Naive B cell (primary cell): Measurements from ENCODE around the gene CD96. TPM values are rescaled to one million over a fixed set of nuclear protein-coding genes. Genes with fewer than 3 reads are reported as not detected.
A peak's percentile ranks its signal among the peaks of the same experiment; 100 is the strongest.
"Not testable (repeated sequence)": the region's sequence is repeated elsewhere in the genome, so short reads cannot be mapped to it uniquely, and the experiment has no call there.

Source experiments
- ATAC-seq, 2 donors: fragments of 150-1000 bp; cut with Tn5 transposase; 2 replicates each; pipeline ENCODE4 v1.10.0; 2021; ENCODE audit warnings: low read depth in 2 of 2, mild to moderate bottlenecking in 2 of 2, moderate library complexity in 2 of 2
- DNase-seq: peaks from one replicate; pipeline ENCODE4 v3.0.0; 2022
- H3K27ac Mint-ChIP-seq, 6 donors: one replicate each; pipeline ENCODE4 v1.8.0; 2020 to 2022; ENCODE audit warnings: mild to moderate bottlenecking in 6 of 6, mixed read lengths in 6 of 6, moderate library complexity in 5 of 6, inconsistent platforms in 2 of 6
- H3K27me3 Mint-ChIP-seq, 3 donors: one replicate each; pipeline ENCODE4 v1.8.0; 2021 to 2022; ENCODE audit warnings: mixed read lengths in 3 of 3, mild to moderate bottlenecking in 1 of 3
- H3K36me3 Mint-ChIP-seq, 2 donors: one replicate each; pipeline ENCODE4 v1.8.0; 2020 to 2022; ENCODE audit warnings: mixed read lengths in 2 of 2, inconsistent platforms in 1 of 2, mild to moderate bottlenecking in 1 of 2
- H3K4me1 Mint-ChIP-seq, 3 donors: one replicate each; pipeline ENCODE4 v1.8.0; 2020 to 2022; ENCODE audit warnings: mixed read lengths in 3 of 3, inconsistent platforms in 1 of 3, mild to moderate bottlenecking in 1 of 3, moderate library complexity in 1 of 3
- H3K4me3 Mint-ChIP-seq, 8 donors: one replicate each; pipeline ENCODE4 v1.8.0; 2020 to 2022; ENCODE audit warnings: mild to moderate bottlenecking in 8 of 8, mixed read lengths in 8 of 8, moderate library complexity in 8 of 8, inconsistent platforms in 2 of 8
- H3K9me3 Mint-ChIP-seq, 7 donors: one replicate each; pipeline ENCODE4 v1.8.0; 2020 to 2022; ENCODE audit warnings: mixed read lengths in 7 of 7, mild to moderate bottlenecking in 5 of 7, inconsistent platforms in 2 of 7, moderate library complexity in 1 of 7
- polyA plus RNA-seq, 6 donors: library from polyadenylated mRNA; unstranded; fragments of 300-500 nt; fragmentation: Illumina TruSeq; gene quantifications; one replicate each; pipeline ENCODE4 v1.2.3, GENCODE V29; 2021; ENCODE audit warnings: low read depth in 6 of 6

The CD96 gene
- 100 to 1,000 TPM in 1 of 6 donors, 10 to 100 TPM in 2, 1 to 10 TPM in 3; 2.0 to 154 (median 38.9) TPM for polyA plus RNA-seq

- Mint-ChIP-seq H3K36me3 (no peaks in the 10 kb centered on the region), H3K9me3 (no peaks in the 10 kb centered on the region), H3K27me3 (no peaks in the 10 kb centered on the region), H3K27ac (peak within 1 kb of the TSS; percentile 16 to 96 (median 72)), H3K4me1 (peaks cover 23 to 49% (median 25%) of the 10 kb centered on the region in 3 donors), H3K4me3 (peak within 1 kb of the TSS in 7 of 8 donors; percentile 24 to 95 (median 59))
- DNase-seq = no peak
- ATAC-seq = peak; percentile 65 to 78
Measured at GRCh38 chr3:111541911-111542483, at the start of gene CD96. CD96 (plus strand) TSS chr3:111542197; CDS start chr3:111542249, 52 bp downstream.

DNA sequence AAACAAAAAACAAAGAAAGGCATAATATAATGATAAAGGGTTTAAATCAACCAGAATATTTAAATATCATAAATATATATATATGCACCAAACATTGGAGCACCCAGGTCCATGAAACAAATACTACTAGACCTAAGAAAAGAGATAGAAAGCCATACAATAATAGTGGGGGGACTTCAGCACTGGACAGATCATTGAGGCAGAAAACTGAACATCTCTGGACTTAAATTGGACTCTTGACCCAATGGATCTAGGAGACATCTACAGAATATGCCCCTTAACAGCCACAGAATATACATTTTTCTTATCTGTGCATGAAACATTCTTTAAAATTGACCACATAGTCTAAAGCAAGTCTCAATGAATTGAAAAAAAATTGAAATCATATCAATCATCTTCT, 48.7 kb upstream of the CD96 start:
- H3K36me3 Mint-ChIP-seq = no peaks in the 10 kb centered on the region
- no peak overlapping the region for H3K4me3 Mint-ChIP-seq
- peaks cover 0 to 12% (median 2%) of the 10 kb centered on the region in 7 donors for H3K9me3 Mint-ChIP-seq
- peaks cover 0 to 8% (median 4%) of the 10 kb centered on the region in 3 donors for H3K27me3 Mint-ChIP-seq
- H3K27ac Mint-ChIP-seq = no peak overlapping the region
- ATAC-seq (no peak), DNase-seq (no peak)
- H3K4me1 Mint-ChIP-seq = no peaks in the 10 kb centered on the region

DNA sequence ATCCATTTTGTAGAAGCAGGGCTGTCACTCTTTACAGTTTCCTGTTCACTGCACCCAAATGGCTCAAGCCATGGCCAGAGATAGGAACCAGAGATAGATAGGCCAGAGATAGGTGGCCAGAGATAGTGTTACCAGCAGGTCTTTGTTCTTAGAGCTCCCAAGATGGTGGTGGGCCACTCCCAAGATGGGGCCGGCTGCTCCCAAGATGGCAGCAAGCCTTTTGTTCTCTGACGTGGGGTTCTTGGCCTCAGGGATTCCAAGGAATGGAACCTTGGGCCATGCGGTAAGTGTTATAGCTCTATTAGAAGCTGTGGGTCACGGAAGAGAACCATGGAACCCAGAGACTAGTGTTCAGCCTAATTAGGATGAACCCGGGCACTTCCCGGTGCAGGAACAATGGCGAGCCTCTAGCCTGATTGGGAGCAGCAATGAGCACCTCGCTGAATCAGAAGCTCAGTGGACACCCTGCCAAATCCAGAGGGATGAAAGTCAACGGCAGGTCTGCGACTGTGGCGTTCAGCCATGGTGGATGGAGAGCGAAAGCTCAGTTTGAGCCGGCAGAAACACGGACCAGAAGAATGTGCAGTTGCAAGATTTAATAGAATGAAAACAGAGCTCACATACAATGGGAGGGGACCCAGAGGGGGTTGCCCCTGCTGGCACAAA, 45.0 kb upstream of the CD96 start:
- no peak overlapping the region for H3K4me3 Mint-ChIP-seq
- no peaks in the 10 kb centered on the region for H3K36me3 Mint-ChIP-seq
- no peak overlapping the region for H3K27ac Mint-ChIP-seq
- DNase-seq (no peak), ATAC-seq (no peak)
- peaks cover 0 to 4% (median 0%) of the 10 kb centered on the region in 3 donors for H3K27me3 Mint-ChIP-seq
- no peaks in the 10 kb centered on the region for H3K4me1 Mint-ChIP-seq
- peaks cover 2 to 13% (median 4%) of the 10 kb centered on the region in 7 donors for H3K9me3 Mint-ChIP-seq

DNA sequence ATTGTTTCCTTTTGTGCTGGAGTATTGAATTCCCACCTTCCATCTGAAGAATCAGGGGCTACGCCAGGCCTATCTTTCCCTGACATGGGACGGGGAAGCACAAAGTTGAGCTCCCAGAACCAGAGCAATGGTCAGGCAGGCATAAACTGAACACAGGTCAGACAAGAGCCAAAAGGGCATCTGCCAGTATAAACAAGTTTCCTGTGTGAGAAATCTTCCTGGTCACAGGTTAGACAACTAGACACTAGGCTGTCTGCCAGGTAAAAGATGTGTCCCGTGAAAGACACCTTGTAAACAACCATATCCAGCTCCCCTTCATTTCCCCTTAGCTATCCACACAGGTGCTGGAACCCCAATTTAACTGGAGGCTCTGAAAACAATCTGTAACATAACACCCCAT, 44.0 kb upstream of the CD96 start:
- no peak for ATAC-seq
- no peaks in the 10 kb centered on the region for H3K4me1 Mint-ChIP-seq
- no peak for DNase-seq
- H3K4me3 Mint-ChIP-seq = no peak overlapping the region
- H3K9me3 Mint-ChIP-seq = peaks cover 0 to 18% (median 2%) of the 10 kb centered on the region in 7 donors
- H3K27me3 Mint-ChIP-seq = peaks cover 0 to under 1% (median 0%) of the 10 kb centered on the region in 3 donors
- no peak overlapping the region for H3K27ac Mint-ChIP-seq
- no peaks in the 10 kb centered on the region for H3K36me3 Mint-ChIP-seq

GRCh38 chr3:111506435-111506834, 35.6 kb upstream of the CD96 start:
- DNase-seq (no peak), ATAC-seq (no peak)
- H3K27ac Mint-ChIP-seq = no peak overlapping the region
- H3K4me1 Mint-ChIP-seq = no peaks in the 10 kb centered on the region
- peaks cover 0 to 10% (median 1%) of the 10 kb centered on the region in 7 donors for H3K9me3 Mint-ChIP-seq
- no peak overlapping the region for H3K4me3 Mint-ChIP-seq
- no peaks in the 10 kb centered on the region for H3K27me3 Mint-ChIP-seq
- no peaks in the 10 kb centered on the region for H3K36me3 Mint-ChIP-seq

DNA sequence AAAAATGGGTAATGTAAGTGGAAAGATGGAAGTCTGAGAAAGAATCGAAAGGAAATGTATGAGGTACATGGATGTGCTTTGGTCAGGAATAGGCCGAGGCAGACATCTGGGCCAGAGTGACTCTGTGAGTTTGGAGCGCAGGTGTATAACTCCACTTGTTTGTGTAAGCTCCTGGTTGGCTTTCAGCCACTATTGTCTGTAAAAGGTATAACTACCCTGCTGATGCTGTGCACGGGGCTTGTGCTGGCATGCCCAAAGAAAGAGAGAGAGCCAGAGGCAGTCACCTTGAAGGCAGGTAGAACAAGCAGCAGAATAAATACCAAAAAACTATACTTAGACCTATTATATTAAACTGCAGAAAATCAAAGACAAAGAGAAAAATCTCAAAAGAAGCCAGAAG, 32.7 kb upstream of the CD96 start:
- Mint-ChIP-seq H3K27ac (no peak overlapping the region), H3K9me3 (no peaks in the 10 kb centered on the region), H3K36me3 (no peaks in the 10 kb centered on the region), H3K27me3 (no peaks in the 10 kb centered on the region), H3K4me1 (no peaks in the 10 kb centered on the region), H3K4me3 (no peak overlapping the region)
- ATAC-seq = no peak
- DNase-seq = no peak

GRCh38 chr3:111517801-111518200, 24.2 kb upstream of the CD96 start:
- Mint-ChIP-seq H3K4me1 (no peaks in the 10 kb centered on the region), H3K36me3 (no peaks in the 10 kb centered on the region), H3K9me3 (no peaks in the 10 kb centered on the region), H3K27ac (peak overlapping the region in 1 of 6 donors; percentile 86), H3K4me3 (no peak overlapping the region), H3K27me3 (no peaks in the 10 kb centered on the region)
- DNase-seq (no peak), ATAC-seq (no peak)

DNA sequence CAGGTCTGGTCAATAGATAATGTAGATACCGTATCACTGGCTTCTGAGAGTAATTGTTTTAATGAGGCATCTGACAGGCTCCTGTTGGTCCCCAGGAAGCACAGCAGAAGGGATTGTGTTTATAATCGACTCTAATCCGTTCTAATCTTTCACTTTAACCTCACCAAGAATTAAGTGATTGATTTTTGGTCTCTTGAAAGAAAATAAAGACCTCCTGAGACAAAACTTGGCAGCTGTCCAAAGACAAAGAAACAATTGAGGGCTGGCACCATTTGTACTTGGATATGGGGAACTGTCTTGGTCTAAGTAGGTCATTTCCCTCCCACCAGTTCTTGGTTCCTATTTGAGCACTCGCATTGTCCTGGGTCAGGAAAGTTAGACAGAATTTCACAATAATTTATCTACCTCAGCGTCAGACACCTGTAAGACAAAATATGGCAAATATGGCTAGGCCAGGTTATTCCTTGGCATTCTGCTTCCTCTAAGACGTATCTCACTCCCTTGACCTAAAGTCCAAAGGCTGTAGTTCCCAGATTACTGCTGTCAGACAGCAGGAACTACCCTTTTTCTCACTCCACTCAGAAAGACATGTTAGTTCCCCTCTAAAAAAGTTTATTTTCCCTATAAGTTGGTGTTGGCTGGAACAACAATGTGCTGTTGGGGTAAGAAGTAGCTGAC, 22.7 kb upstream of the CD96 start:
- no peaks in the 10 kb centered on the region for H3K27me3 Mint-ChIP-seq
- H3K4me1 Mint-ChIP-seq = no peaks in the 10 kb centered on the region
- no peaks in the 10 kb centered on the region for H3K36me3 Mint-ChIP-seq
- no peak overlapping the region for H3K27ac Mint-ChIP-seq
- no peaks in the 10 kb centered on the region for H3K9me3 Mint-ChIP-seq
- no peak for ATAC-seq
- no peak overlapping the region for H3K4me3 Mint-ChIP-seq
- no peak for DNase-seq

- peaks cover 5 to 8% (median 7%) of the 10 kb centered on the region in 3 donors for H3K4me1 Mint-ChIP-seq
Measured at GRCh38 chr3:111521891-111522290, 20.1 kb upstream of the CD96 start.

DNA sequence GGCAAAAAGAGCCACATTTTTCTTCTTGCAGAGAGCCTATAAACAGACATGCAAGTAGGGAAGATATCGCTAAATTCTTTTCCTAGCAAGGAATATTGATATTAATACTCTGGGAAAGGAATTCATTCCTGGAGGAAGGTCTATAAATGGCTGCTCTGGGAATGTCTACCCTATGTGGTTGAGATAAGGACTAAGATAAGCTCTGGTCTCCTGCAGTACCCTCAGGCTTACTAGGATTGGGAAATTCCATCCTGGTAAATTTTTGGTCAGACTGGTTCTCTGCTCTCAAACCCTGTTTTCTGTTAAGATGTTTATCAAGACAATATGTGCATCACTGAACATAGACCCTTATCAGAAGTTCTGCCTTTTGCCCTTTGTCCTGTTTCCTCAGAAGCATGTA, 17.5 kb upstream of the CD96 start:
- not testable (repeated sequence) for H3K27me3 Mint-ChIP-seq, H3K4me1 Mint-ChIP-seq, ATAC-seq, H3K9me3 Mint-ChIP-seq, DNase-seq, H3K36me3 Mint-ChIP-seq
- peak overlapping the region in 3 of 8 donors; percentile 23 to 76 (median 67) for H3K4me3 Mint-ChIP-seq
- H3K27ac Mint-ChIP-seq = peak overlapping the region in 2 of 6 donors; percentile 90 to 97

More at GRCh38 chr3:111521891-111522290, 20.1 kb upstream of the CD96 start:
- Mint-ChIP-seq H3K27ac (peak overlapping the region in 2 of 6 donors; percentile 12 to 76), H3K27me3 (no peaks in the 10 kb centered on the region), H3K9me3 (no peaks in the 10 kb centered on the region), H3K4me3 (no peak overlapping the region), H3K36me3 (no peaks in the 10 kb centered on the region)
- ATAC-seq (no peak), DNase-seq (no peak)

GRCh38 chr3:111531446-111531845, 10.6 kb upstream of the CD96 start:
- Mint-ChIP-seq H3K27ac (no peak overlapping the region), H3K4me1 (peaks cover 6 to 10% (median 7%) of the 10 kb centered on the region in 3 donors), H3K27me3 (no peaks in the 10 kb centered on the region), H3K4me3 (no peak overlapping the region), H3K36me3 (peaks cover 7 to 8% of the 10 kb centered on the region in 2 donors), H3K9me3 (peaks cover 0 to 8% (median 2%) of the 10 kb centered on the region in 7 donors)
- DNase-seq = no peak
- no peak for ATAC-seq

DNA sequence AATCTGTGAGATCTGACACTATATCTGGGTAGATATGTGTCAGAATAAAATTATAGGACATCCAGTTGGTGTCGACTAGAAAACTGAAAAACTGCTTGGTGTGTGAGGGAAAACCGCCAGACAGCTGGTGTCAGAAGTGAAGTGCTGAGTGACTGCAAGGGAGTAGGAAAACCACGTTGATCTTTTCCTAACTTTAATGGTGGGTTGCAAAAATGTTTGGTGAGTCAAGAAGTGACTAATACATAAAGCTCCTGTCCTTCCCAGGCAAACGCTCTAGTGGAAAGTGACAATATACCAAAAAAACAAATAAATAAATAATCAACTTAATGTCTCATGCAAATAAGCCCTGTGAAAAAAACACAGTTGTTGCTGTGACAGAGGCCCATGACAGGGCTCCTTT, 7.3 kb upstream of the CD96 start:
- no peak for ATAC-seq
- Mint-ChIP-seq H3K36me3 (peaks cover 7 to 8% of the 10 kb centered on the region in 2 donors), H3K27me3 (no peaks in the 10 kb centered on the region), H3K9me3 (peaks cover 0 to 5% (median 2%) of the 10 kb centered on the region in 7 donors), H3K27ac (peak overlapping the region in 2 of 6 donors; percentile 58 to 79), H3K4me3 (no peak overlapping the region), H3K4me1 (peaks cover 20 to 24% (median 21%) of the 10 kb centered on the region in 3 donors)
- DNase-seq = no peak

DNA sequence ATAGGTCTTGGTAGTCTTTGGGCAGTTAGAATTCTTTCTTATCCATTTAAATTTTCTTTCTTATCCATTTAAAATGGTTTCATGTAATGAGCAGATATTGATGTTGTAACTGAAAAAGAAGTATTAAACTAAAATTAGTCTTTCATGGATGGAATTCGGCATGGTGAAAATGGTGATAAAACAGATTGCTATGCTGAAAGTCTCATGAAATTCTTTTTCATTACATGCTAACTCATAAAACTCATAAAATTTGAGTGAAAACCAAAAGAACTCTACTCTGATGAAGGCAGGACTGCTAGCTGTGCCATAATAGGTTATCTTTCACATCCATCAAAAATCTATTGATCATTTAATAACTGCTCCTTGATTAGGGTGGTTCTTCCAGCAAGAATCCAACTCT, 3.9 kb upstream of the CD96 start:
- Mint-ChIP-seq H3K27me3 (no peaks in the 10 kb centered on the region), H3K4me3 (peak overlapping the region in 1 of 8 donors; percentile 87), H3K9me3 (no peaks in the 10 kb centered on the region), H3K36me3 (no peaks in the 10 kb centered on the region), H3K4me1 (peaks cover 21 to 34% (median 24%) of the 10 kb centered on the region in 3 donors), H3K27ac (peak overlapping the region in 1 of 6 donors; percentile 21)
- DNase-seq (no peak), ATAC-seq (no peak)
